H1 (cell line): ENCODE measurements around the gene GDE1. TPM values are rescaled to one million over a fixed set of nuclear protein-coding genes. Genes with fewer than 3 reads are reported as not detected.

Experiments
- CTCF ChIA-PET: fragments of 300-600 bp; sonication (Branson Sonifier 250); formaldehyde crosslinking; loops from one replicate; lab custom pipeline; 2021; ENCODE audit not compliant: partially characterized antibody; lab: Charles Lee
- POLR2A ChIA-PET: fragments of 300-600 bp; sonication (Branson Sonifier 250); formaldehyde crosslinking; loops from one replicate; lab custom pipeline; 2021; ENCODE audit warnings: inconsistent platforms; ENCODE audit not compliant: partially characterized antibody; lab: Charles Lee
- DNase-seq, 2 experiments: peaks; one replicate each; pipeline versions ENCODE4 v3.0.0 to v3.0.0-alpha.2; 2010 to 2022; ENCODE audit warnings: low spot score in 2 of 2, low read depth in 1 of 2, mixed read lengths in 1 of 2
- FAIRE-seq: peaks from 2 replicates; lab custom pipeline; 2011; peaks lifted over from hg19 to GRCh38; lab: Jason Lieb, UNC
- H2AFZ ChIP-seq: 2 replicates; pipeline ENCODE4 v1.8.1; 2012; ENCODE audit warnings: low read length, inconsistent platforms
- H2AK5ac ChIP-seq: 2 replicates; pipeline ENCODE4 v1.6.1; 2013; ENCODE audit warnings: low read depth, low read length
- H2BK120ac ChIP-seq: replicated peaks from 2 replicates; pipeline ENCODE3; 2013; ENCODE audit warnings: low read depth, low read length, inconsistent platforms
- H2BK12ac ChIP-seq: 2 replicates; pipeline ENCODE4 v1.6.1; 2013; ENCODE audit warnings: low read depth, low read length
- H2BK15ac ChIP-seq: 2 replicates; pipeline ENCODE4 v1.6.1; 2013; ENCODE audit warnings: low read length
- H2BK20ac ChIP-seq: 2 replicates; pipeline ENCODE4 v1.6.1; 2013; ENCODE audit warnings: low read length
- H2BK5ac ChIP-seq: 2 replicates; pipeline ENCODE4 v1.6.1; 2013; ENCODE audit warnings: low read depth, low read length
- H3K14ac ChIP-seq: 2 replicates; pipeline ENCODE4 v1.6.1; 2013; ENCODE audit warnings: inconsistent platforms; ENCODE audit not compliant: insufficient read length
- H3K18ac ChIP-seq: 2 replicates; pipeline ENCODE4 v1.6.1; 2013; ENCODE audit warnings: low read length; ENCODE audit errors: extremely low read depth
- H3K23ac ChIP-seq: 2 replicates; pipeline ENCODE4 v1.6.1; 2013; ENCODE audit warnings: inconsistent platforms; ENCODE audit not compliant: insufficient read length
- H3K23me2 ChIP-seq: 2 replicates; pipeline ENCODE4 v1.6.1; 2013; ENCODE audit warnings: low read depth, low read length
- H3K27ac ChIP-seq: 2 replicates; pipeline ENCODE4 v1.6.1; 2011; ENCODE audit warnings: low read depth, low read length, inconsistent platforms
- H3K27me3 ChIP-seq, 4 experiments: replicated peaks in 1 of 4; 1 replicate in 1 of 4; 2 replicates in 3 of 4; pipeline versions ENCODE4 v1.6.1 to v1.8.1; 2011 to 2013; ENCODE audit warnings: low read length in 3 of 4, mild to moderate bottlenecking in 3 of 4, inconsistent platforms in 2 of 4, mixed read lengths in 2 of 4, moderate library complexity in 1 of 4; ENCODE audit not compliant: control insufficient read depth in 3 of 4, insufficient read depth in 3 of 4; ENCODE audit errors: extremely low read depth in 1 of 4
- H3K36me3 ChIP-seq, 4 experiments: 2 replicates each; pipeline versions ENCODE4 v1.6.1 to v1.8.1; 2011 to 2013; ENCODE audit warnings: mild to moderate bottlenecking in 4 of 4, low read length in 3 of 4, moderate library complexity in 2 of 4, control low read depth in 1 of 4, inconsistent platforms in 1 of 4; ENCODE audit not compliant: insufficient read depth in 4 of 4, control insufficient read depth in 2 of 4
- H3K4ac ChIP-seq: replicated peaks from 2 replicates; pipeline ENCODE3; 2013; ENCODE audit warnings: low read length, low read depth, mixed read lengths, inconsistent platforms; ENCODE audit not compliant: insufficient read length
- H3K4me1 ChIP-seq, 4 experiments: replicated peaks in 1 of 4; 1 replicate in 1 of 4; 2 replicates in 3 of 4; pipeline versions ENCODE4 v1.6.1 to v1.8.1; 2011 to 2013; ENCODE audit warnings: low read length in 3 of 4, inconsistent platforms in 2 of 4, mixed read lengths in 1 of 4; ENCODE audit not compliant: insufficient read depth in 4 of 4, control insufficient read depth in 3 of 4
- H3K4me2 ChIP-seq, 2 experiments: 2 replicates each; pipeline versions ENCODE4 v1.6.1 to v1.8.1; 2011 to 2013; ENCODE audit warnings: low read depth in 2 of 2, low read length in 2 of 2, control low read depth in 1 of 2, inconsistent platforms in 1 of 2, mild to moderate bottlenecking in 1 of 2; ENCODE audit not compliant: insufficient read depth in 1 of 2
- H3K4me3 ChIP-seq, 4 experiments: fragments of 200-600, 300-600 bp in 1 of 4; sonication (generic), shearing (Covaris generic), sonication (Bioruptor Twin) in 1 of 4; 2 replicates each; pipeline versions ENCODE4 v1.5.1 to v1.8.1; 2011 to 2016; ENCODE audit warnings: low read length in 4 of 4, low read depth in 3 of 4, control low read depth in 2 of 4, inconsistent platforms in 2 of 4, mild to moderate bottlenecking in 2 of 4, mixed read lengths in 1 of 4, moderate library complexity in 1 of 4; ENCODE audit not compliant: insufficient read depth in 2 of 4; ENCODE audit errors: extremely low read depth in 1 of 4
- H3K56ac ChIP-seq: replicated peaks from 2 replicates; pipeline ENCODE3; 2013; ENCODE audit warnings: low read depth, mild to moderate bottlenecking, mixed read lengths, low read length, inconsistent platforms; ENCODE audit not compliant: insufficient read length
- H3K79me1 ChIP-seq: 2 replicates; pipeline ENCODE4 v1.6.1; 2013; ENCODE audit warnings: low read depth, low read length, control low read depth
- H3K79me2 ChIP-seq, 2 experiments: 2 replicates each; pipeline versions ENCODE4 v1.6.1 to v1.8.1; 2012 to 2013; ENCODE audit warnings: low read length in 2 of 2, mild to moderate bottlenecking in 2 of 2, inconsistent platforms in 1 of 2; ENCODE audit not compliant: insufficient read depth in 2 of 2, control insufficient read depth in 1 of 2
- H3K9ac ChIP-seq, 4 experiments: replicated peaks in 1 of 4; 1 replicate in 1 of 4; 2 replicates in 3 of 4; pipeline versions ENCODE4 v1.6.1 to v1.8.1; 2011 to 2013; ENCODE audit warnings: low read depth in 3 of 4, low read length in 3 of 4, control low read depth in 2 of 4, mild to moderate bottlenecking in 2 of 4, moderate library complexity in 2 of 4, inconsistent platforms in 1 of 4; ENCODE audit errors: extremely low read depth in 1 of 4
- H3K9me3 ChIP-seq, 2 experiments: 2 replicates each; pipeline versions ENCODE4 v1.6.1 to v1.8.1; 2012 to 2013; ENCODE audit warnings: mild to moderate bottlenecking in 2 of 2, moderate library complexity in 2 of 2, control low read depth in 1 of 2, inconsistent platforms in 1 of 2, low read depth in 1 of 2, low read length in 1 of 2, mixed read lengths in 1 of 2; ENCODE audit not compliant: insufficient read depth in 2 of 2
- H4K20me1 ChIP-seq, 2 experiments: replicated peaks in 1 of 2; 2 replicates each; pipeline versions ENCODE3 to v1.8.1; 2011 to 2013; ENCODE audit warnings: inconsistent platforms in 2 of 2, low read length in 2 of 2, mild to moderate bottlenecking in 1 of 2; ENCODE audit not compliant: insufficient read depth in 2 of 2, control insufficient read depth in 1 of 2
- H4K5ac ChIP-seq: 2 replicates; pipeline ENCODE4 v1.6.1; 2013; ENCODE audit warnings: low read length, low read depth, mixed read lengths, inconsistent platforms; ENCODE audit not compliant: insufficient read length
- H4K8ac ChIP-seq: 2 replicates; pipeline ENCODE4 v1.8.0; 2013; ENCODE audit warnings: mild to moderate bottlenecking, moderate library complexity, low read length, inconsistent platforms; ENCODE audit not compliant: insufficient read depth; ENCODE audit errors: extremely low read depth
- H4K91ac ChIP-seq: replicated peaks from 2 replicates; pipeline ENCODE3; 2013; ENCODE audit warnings: low read length, mixed read lengths, inconsistent platforms; ENCODE audit not compliant: insufficient read length
- SP2 ChIP-seq: IDR thresholded peaks from 2 replicates; pipeline ENCODE4 v1.6.1; 2012; ENCODE audit warnings: mild to moderate bottlenecking, low read length, inconsistent platforms
- polyA plus RNA-seq, 7 experiments: library from polyadenylated mRNA; depleted of rRNA in 3 of 7; stranded (reverse) in 5 of 7; unstranded in 2 of 7; fragments of >200 nt in 5 of 7; fragments of 200-250 nt in 2 of 7; gene quantifications; 1 replicate in 5 of 7; 2 replicates in 1 of 7; 4 replicates in 1 of 7; pipeline versions ENCODE4 v1.2.1 to v1.2.3, GENCODE V29; 2011 to 2013; ENCODE audit warnings: missing spikeins in 2 of 7, mixed read lengths in 2 of 7
- total RNA-seq: library from RNA; stranded (reverse); fragmentation: NEBNext Ultra II Directional; extraction: Animal tissue kit (Norgen Biotek cat#: 25700); gene quantifications from 2 replicates; pipeline ENCODE4 v1.2.1, GENCODE V29; 2021
- TF ChIP-seq, protein P1 (sequence below): IDR thresholded peaks from 2 replicates; pipeline ENCODE4 v1.6.1; 2012; ENCODE audit warnings: low read length, inconsistent platforms

Gene GDE1
- total and polyA plus RNA-seq, 2 of the 8 experiments (the other 6 are each of a cell fraction or from before 2014, with no cell fraction given), result 29.2 to 70.8 TPM

DNA sequence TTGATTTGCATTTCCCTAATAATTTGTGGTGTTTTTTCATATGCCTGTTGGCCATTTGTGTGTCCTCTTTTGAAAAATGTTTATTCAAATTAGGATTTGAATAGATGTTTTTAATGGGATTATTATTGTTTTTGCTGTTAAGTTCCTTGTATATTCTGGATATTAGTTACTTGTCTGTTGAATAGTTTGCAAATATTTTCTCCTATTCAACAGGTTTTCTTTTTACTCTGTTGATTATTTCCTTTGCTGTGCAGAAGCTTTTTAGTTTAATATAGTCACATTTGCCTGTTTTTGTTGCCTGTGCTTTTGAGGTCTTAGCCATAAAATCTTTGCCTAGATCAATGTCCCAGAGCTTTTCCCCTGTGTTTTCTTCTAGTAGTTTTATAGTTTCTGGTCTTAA, 9.6 kb downstream of the GDE1 start:
- no peak overlapping the region for H4K91ac ChIP-seq
- H2BK120ac ChIP-seq, result no peak overlapping the region
- H3K56ac ChIP-seq, result no peak overlapping the region
- ChIA-PET CTCF (interaction anchor here (1.2 to 1.6 kb wide), 2 partner anchors 124 to 333 kb away, joined by 3 to 4 read pairs; no protein-coding TSS in a partner anchor), POLR2A (interaction anchor here (1.1 kb wide), 1 partner anchor 12 kb away, joined by 3 read pairs; the partner anchor contains the start of gene CCP110)
- no peak overlapping the region for H3K4me3 ChIP-seq
- H2AFZ ChIP-seq, result no peak overlapping the region
- no peak overlapping the region for H2BK15ac ChIP-seq
- peaks cover 0 to 4% of the 10 kb centered on the region in 2 experiments for H4K20me1 ChIP-seq
- no peaks in the 10 kb centered on the region for H3K9me3 ChIP-seq
- no peak overlapping the region for H3K9ac ChIP-seq
- H3K27me3 ChIP-seq, result peaks cover 0 to 1% (median 0%) of the 10 kb centered on the region in 4 experiments; a peak in 1 of 7 replicates
- no peak for TF ChIP-seq SP2
- TF ChIP-seq, protein P1, sequence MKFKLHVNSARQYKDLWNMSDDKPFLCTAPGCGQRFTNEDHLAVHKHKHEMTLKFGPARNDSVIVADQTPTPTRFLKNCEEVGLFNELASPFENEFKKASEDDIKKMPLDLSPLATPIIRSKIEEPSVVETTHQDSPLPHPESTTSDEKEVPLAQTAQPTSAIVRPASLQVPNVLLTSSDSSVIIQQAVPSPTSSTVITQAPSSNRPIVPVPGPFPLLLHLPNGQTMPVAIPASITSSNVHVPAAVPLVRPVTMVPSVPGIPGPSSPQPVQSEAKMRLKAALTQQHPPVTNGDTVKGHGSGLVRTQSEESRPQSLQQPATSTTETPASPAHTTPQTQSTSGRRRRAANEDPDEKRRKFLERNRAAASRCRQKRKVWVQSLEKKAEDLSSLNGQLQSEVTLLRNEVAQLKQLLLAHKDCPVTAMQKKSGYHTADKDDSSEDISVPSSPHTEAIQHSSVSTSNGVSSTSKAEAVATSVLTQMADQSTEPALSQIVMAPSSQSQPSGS, result no peak
- no peak overlapping the region for H3K14ac ChIP-seq
- no peaks in the 10 kb centered on the region for H3K23me2 ChIP-seq
- no peak overlapping the region for H3K27ac ChIP-seq
- no peak overlapping the region for H3K23ac ChIP-seq
- H3K18ac ChIP-seq, result no peak overlapping the region
- H3K79me2 ChIP-seq, result peaks cover 0 to 12% of the 10 kb centered on the region in 2 experiments; a peak in 2 of 4 replicates
- no peaks in the 10 kb centered on the region for H3K4me1 ChIP-seq
- no peak overlapping the region for H4K5ac ChIP-seq
- no peak overlapping the region for H2AK5ac ChIP-seq
- H3K4me2 ChIP-seq, result no peak overlapping the region
- no peaks in the 10 kb centered on the region; the same call in 1 of the 2 replicates for H3K79me1 ChIP-seq
- FAIRE-seq (no peak), DNase-seq (no peak)
- H2BK5ac ChIP-seq, result no peak overlapping the region
- H2BK20ac ChIP-seq, result no peak overlapping the region
- peaks cover 4 to 51% (median 17%) of the 10 kb centered on the region in 4 experiments; a peak in 7 of 8 replicates for H3K36me3 ChIP-seq
- H3K4ac ChIP-seq, result no peak overlapping the region
- no peak overlapping the region for H2BK12ac ChIP-seq
- no peak overlapping the region for H4K8ac ChIP-seq
